HL-60 (cell line): ENCODE measurements around the gene POU2AF1.

Experiments used
- DNase-seq, 2 experiments: peaks; one replicate each; pipeline ENCODE4 v3.0.0-alpha.2; 2010 to 2020; ENCODE audit warnings: low read depth in 1 of 2, low spot score in 1 of 2
- H3K27ac ChIP-seq: fragments of 250-450 bp; sonication (Bioruptor Pico); replicated peaks from 2 replicates; pipeline ENCODE4 v1.5.1; 2020; ENCODE audit warnings: mild to moderate bottlenecking, moderate library complexity
- H3K27me3 ChIP-seq: fragments of 250-450 bp; sonication (Bioruptor Pico); 2 replicates; pipeline ENCODE4 v1.5.1; 2021; ENCODE audit warnings: mild to moderate bottlenecking, moderate library complexity; ENCODE audit not compliant: insufficient read depth, poor library complexity, severe bottlenecking
- H3K4me3 ChIP-seq: replicated peaks from 2 replicates; pipeline ENCODE4 v1.5.1; 2011; ENCODE audit warnings: mild to moderate bottlenecking, control low read depth, low read length; ENCODE audit not compliant: insufficient read depth
- CTCF ChIP-seq: IDR thresholded peaks from one replicate; pipeline ENCODE4 v1.5.1; 2011; ENCODE audit warnings: low read length, control low read depth, inconsistent platforms; ENCODE audit not compliant: insufficient read depth
- GABPA ChIP-seq: IDR thresholded peaks from 2 replicates; pipeline ENCODE4 v1.6.1; 2012; ENCODE audit warnings: low read depth
- POLR2AphosphoS5 ChIP-seq: IDR thresholded peaks from 2 replicates; pipeline ENCODE4 v1.6.1; 2012; ENCODE audit warnings: low read depth
- SPI1 ChIP-seq: IDR thresholded peaks from 2 replicates; pipeline ENCODE4 v1.6.1; 2012; ENCODE audit warnings: low read depth, mild to moderate bottlenecking, borderline replicate concordance
- long read RNA-seq: library from polyadenylated mRNA; unstranded; transcript quantifications from one replicate; pipeline ENCODE4 v2.0.0, GENCODE V29; 2020
- TF ChIP-seq, protein P1 (sequence below): IDR thresholded peaks from 2 replicates; pipeline ENCODE4 v1.6.1; 2012; ENCODE audit warnings: low read depth; ENCODE audit not compliant: insufficient replicate concordance

The POU2AF1 gene
- long read RNA-seq = 0 reads

DNA sequence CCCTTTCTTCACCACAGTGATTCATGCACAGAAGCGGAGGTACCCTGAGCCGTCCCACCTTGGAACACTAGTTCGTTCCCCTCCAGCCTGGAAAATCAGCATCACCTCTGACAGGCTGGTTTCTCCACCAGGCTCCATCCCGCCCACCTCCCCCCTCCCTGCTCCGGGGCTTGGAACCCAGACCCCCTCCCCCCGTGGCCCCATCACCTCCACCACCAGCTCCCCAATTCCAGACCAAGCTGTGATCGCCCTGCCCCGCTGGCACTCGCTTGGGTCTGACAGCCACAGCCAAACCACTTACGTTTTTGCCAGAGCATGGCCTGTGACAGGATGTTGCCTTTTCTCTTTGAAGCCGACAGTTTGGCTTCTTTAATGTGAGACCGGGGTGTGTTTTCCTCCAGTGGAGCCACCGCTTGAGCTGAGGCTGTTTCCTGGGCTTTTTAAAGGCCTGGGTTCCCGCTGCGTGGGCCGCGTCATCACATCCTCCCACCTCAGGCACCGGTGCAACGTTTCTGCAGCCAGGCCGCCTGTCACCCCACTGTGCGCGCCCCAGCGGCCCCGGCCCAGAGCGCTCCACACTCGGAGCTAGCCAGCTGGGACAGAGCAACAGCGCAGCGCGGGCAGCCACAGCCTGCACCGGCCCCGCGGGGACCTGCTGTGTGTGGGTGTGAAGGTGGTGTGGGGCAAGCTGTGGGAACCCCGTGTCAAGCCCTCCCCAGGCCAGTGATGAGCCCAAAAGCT lies at the start of gene POU2AF1:
Gene POU2AF1 (minus strand): TSS at position 415 of the 741 bp plus-strand sequence. CDS start 98 bp downstream, at position 317.
- Histone ChIP-seq H3K27ac (no peak within 1 kb of the TSS), H3K27me3 (no peaks in the 10 kb centered on the region), H3K4me3 (no peak within 1 kb of the TSS)
- TF ChIP-seq CTCF (no peak), SPI1 (no peak), POLR2AphosphoS5 (no peak), GABPA (no peak)
- TF ChIP-seq, protein P1, sequence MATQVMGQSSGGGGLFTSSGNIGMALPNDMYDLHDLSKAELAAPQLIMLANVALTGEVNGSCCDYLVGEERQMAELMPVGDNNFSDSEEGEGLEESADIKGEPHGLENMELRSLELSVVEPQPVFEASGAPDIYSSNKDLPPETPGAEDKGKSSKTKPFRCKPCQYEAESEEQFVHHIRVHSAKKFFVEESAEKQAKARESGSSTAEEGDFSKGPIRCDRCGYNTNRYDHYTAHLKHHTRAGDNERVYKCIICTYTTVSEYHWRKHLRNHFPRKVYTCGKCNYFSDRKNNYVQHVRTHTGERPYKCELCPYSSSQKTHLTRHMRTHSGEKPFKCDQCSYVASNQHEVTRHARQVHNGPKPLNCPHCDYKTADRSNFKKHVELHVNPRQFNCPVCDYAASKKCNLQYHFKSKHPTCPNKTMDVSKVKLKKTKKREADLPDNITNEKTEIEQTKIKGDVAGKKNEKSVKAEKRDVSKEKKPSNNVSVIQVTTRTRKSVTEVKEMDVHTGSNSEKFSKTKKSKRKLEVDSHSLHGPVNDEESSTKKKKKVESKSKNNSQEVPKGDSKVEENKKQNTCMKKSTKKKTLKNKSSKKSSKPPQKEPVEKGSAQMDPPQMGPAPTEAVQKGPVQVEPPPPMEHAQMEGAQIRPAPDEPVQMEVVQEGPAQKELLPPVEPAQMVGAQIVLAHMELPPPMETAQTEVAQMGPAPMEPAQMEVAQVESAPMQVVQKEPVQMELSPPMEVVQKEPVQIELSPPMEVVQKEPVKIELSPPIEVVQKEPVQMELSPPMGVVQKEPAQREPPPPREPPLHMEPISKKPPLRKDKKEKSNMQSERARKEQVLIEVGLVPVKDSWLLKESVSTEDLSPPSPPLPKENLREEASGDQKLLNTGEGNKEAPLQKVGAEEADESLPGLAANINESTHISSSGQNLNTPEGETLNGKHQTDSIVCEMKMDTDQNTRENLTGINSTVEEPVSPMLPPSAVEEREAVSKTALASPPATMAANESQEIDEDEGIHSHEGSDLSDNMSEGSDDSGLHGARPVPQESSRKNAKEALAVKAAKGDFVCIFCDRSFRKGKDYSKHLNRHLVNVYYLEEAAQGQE = no peak
- DNase-seq = no peak

- TF ChIP-seq CTCF (no peak), POLR2AphosphoS5 (no peak), GABPA (no peak), SPI1 (no peak)
- TF ChIP-seq, protein P1 = no peak
- Histone ChIP-seq H3K27me3 (no peaks in the 10 kb centered on the region), H3K4me3 (no peak overlapping the region), H3K27ac (no peak overlapping the region)
- DNase-seq = no peak
Measured at GRCh38 chr11:111428113-111428876, 49.2 kb upstream of the POU2AF1 start.

- no peak overlapping the region for H3K4me3 ChIP-seq
- no peak overlapping the region for H3K27ac ChIP-seq
- TF ChIP-seq POLR2AphosphoS5 = no peak
- TF ChIP-seq CTCF = no peak
- TF ChIP-seq SPI1 = no peak
- TF ChIP-seq, protein P1 = no peak
- no peak for TF ChIP-seq GABPA
- H3K27me3 ChIP-seq = no peaks in the 10 kb centered on the region
- DNase-seq = no peak
Measured at GRCh38 chr11:111427471-111427912, 48.4 kb upstream of the POU2AF1 start.
